COLO668 (cell line): ENCODE data around the gene MAPKAPK3.
A peak's percentile ranks its signal among the peaks of the same experiment; 100 is the strongest.

Experiments used
- DNase-seq: peaks from one replicate; lab custom pipeline; 2025; ENCODE audit not compliant: unreplicated experiment; lab: John Stamatoyannopoulos, UW

MAPKAPK3 gene

DNA sequence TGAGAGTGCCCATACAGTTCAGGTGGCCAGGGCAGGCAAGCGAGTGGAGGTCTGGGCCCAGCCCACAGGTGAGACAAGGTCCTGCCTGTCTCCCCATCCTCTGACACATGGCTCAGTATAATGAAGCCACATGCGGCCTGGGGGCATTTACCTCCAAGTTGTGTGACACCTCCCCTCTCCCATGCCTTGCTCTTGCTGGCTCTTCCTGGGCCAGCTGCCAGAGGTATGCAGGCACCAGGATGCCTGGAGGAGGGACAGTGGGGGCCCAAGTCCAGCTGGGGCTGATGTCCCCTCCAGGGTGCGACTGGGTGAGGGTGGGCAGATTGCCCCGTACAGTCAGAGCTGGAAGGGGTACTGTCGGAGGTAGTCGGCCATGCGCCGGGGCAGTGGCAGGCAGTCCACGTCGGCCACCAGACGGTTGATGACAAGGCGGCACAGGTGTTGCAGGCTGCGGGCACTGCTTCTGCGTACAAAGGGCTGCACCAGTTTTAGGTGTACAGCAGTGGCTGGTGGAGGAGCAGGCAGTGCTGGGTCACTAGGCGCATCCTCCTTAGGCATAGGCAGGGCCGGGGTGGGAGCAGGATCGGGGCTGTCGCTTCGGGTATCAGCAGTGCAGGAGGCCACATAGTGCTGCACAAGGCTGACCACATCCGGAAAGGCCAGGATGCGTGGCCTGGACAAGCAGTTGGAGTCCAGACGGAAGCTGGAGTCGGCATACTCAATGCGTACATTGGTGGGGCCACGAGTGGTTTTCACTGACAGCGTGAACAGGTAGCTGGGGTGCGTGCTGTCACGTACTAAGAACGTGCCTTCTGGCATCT is 9.5 kb upstream of the MAPKAPK3 start:
- DNase-seq, result no peak

DNA sequence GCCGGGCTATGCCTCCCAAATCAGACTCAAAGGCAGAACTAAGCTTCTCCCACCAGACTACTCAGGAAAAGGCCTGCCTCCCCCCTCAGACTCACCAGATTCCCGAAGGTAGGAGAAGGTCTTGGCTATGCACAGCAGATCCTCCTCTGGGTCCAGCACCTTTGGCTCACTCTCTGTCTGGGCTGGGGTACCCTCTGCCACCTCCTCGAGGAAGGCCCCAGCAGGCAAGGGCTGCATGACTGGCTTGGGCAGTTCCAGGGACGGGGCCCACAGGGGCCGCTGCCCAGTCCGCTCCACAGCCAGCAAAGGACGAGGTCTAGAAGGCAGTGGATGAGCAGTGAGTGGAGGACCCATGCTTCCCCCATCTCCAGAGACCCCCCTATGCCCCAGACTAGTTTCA is 8.7 kb upstream of the MAPKAPK3 start:
- DNase-seq, result no peak

- no peak for DNase-seq
Measured at GRCh38 chr3:50609071-50609762, 7.7 kb upstream of the MAPKAPK3 start.

- no peak for DNase-seq
Measured at GRCh38 chr3:50609763-50610085, 7.2 kb upstream of the MAPKAPK3 start.

DNA sequence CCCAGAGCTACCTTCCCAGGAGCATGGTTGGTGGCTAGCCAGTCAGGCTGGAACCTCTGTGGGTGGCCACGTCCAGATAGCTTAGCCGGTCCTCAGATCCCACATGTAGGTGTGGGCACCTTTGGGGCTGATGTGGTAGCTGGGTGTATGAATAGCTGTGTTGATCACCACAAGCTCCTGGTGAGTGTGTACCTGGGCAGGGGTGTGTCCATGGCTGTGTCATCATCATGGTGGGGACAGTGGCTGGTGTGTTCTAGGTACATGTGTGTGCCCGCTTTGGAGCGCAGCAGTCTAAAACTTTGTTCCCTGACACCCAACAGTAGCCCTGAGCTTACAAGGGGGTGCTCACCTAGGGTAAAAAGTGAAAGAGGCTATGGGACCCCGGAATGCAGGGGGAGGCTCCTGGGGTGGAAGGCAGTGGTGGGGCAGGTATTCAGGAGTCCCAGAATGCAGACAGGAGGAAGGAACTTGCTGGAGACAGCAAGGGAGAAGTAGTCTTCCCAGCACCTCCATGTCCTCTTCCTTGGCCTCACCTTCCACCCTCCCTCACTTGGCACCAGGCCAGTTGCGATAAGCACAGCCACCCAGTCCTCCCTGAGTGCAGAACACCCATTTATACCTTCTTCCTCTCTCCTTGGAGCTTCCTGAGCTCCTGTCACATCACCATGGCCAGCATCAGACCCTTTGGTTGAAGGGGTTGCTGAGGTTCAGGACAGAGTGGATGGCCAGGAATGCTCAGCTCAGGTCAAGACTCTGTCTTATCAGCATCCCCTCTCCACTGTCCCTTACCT is 6.6 kb upstream of the MAPKAPK3 start:
- peak; percentile 5 for DNase-seq

DNA sequence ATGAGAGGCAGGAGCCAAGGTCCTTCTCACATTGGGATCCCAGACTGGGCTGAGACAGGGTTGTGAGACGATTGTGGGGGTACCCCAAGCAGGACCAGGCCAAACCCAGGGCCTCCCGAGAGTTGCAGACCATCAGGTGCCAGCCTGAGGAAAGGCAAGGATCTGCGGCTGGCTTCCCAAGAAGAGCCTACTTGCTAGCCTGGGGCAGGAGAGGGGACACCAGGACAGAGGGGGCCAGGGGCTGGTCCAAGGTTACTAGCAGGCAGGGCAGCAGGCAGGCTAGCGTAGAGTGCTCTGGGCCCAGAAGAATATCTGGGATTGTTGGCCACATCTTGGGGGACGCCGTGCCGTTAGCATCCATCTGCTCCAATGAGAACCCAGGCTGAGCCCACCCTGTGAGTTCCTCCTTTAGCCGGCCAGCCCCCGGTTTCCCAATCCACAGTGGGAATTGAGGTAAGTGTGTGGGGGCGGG is 5.9 kb upstream of the MAPKAPK3 start:
- no peak for DNase-seq

GRCh38 chr3:50611464-50612233 is 5.3 kb upstream of the MAPKAPK3 start, which contains the start of gene CISH:
Gene CISH, minus strand, starts transcription at chr3:50611774. Its CDS starts 124 bp downstream, at chr3:50611650.
- peak; percentile 87 for DNase-seq

DNA sequence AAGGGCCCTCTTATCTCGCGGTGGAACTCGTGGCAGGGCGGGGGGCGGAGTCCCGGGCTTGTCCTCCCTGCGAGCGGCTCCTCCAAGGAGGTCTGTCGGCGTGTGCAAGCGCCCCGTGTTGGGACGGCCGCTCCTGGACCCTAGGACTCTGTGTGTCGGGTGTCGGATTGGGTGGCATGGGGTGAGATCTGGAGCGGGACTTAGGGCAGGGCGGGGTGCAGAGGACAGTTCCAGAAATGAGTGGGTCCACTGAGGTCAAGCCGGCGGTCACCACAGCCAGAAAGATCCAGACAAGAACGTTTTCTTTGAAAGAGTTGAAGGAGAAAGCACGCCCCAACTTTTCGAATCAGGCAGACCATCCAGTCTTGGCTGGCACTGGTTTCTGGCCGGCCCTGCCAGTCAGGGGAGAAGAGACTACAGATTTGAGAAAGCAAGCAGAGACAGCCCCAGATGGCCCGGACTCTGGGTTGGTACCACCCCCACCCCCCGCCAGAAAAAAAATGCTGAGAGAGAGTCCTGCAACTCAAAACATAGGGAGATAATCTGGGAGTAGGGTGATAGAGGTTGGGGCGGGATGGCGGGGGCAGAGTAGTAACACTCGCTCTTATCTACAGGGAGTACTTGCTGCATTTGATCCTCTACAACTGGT is 4.6 kb upstream of the MAPKAPK3 start:
- no peak for DNase-seq

GRCh38 chr3:50612970-50613846 is 3.7 kb upstream of the MAPKAPK3 start:
- no peak for DNase-seq

- no peak for DNase-seq
Measured at GRCh38 chr3:50615190-50615589, 1.8 kb upstream of the MAPKAPK3 start.

GRCh38 chr3:50616003-50616769 is 765 bp upstream of the MAPKAPK3 start:
- peak; percentile 72 for DNase-seq

DNA sequence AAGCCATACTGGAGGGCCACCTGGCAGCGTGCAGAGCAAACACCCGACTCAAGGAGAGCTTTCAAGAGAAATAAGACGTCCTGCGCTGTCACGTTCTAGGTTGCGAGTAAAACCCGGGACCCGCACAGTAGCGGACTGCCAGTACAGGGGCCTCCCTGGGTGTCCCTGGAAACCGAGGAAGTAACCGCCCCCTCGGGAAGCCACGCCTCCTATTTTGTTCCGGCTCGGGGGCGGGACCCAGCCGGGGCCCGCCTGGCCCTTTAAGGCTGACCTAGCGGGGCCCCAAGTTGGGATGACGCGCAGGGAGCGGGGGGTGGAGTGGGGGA is 218 bp upstream of the MAPKAPK3 start:
- peak; percentile 76 for DNase-seq

DNA sequence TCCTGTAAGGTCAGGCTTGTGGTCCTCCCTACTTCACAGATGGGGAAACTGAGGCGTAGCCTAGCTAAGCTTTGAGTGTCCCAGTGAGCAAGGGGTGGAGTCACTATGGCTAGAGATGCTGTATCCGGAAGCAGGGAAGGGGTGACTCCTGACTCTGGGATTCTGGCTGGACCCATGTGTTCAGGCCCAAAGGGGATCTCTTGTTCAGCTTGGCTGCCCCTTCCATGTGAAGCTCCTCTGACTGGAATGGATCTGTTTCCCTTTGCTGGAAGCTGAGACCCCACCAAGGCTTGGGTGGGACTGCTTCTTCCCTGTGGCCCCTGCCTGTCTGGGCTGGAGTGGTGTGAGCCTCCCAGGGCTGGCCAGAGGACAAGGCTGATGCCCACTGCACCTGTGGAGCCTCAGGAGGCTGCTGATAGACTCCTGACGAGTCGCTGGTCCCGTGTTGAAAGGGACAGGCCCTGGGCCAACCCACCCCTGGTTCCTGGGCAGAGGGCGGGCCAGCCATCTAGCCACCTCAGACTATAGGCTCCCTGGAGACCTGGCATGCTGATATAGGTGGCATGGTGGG is 1.0 kb downstream of the MAPKAPK3 start:
- no peak for DNase-seq

DNA sequence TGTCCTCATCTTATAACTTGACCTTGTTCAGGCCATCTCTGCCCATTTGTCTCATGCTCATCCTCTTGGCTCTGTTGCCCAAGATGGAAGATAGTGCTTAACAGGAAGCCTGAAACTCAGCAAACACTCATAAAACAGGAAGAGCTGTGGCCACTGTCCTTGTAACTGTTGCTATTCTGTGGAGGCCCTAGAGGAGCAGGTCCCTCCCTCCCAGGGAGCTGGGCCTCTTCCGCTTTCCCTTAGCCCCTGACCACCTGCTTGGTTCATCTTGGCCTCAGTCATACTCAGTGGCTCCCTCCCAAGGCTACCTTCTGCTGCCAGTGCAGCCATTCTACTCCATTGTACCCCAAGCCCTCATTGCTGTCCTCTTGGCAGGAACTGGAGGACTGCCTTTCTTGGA is 3.5 kb downstream of the MAPKAPK3 start:
- no peak for DNase-seq

DNA sequence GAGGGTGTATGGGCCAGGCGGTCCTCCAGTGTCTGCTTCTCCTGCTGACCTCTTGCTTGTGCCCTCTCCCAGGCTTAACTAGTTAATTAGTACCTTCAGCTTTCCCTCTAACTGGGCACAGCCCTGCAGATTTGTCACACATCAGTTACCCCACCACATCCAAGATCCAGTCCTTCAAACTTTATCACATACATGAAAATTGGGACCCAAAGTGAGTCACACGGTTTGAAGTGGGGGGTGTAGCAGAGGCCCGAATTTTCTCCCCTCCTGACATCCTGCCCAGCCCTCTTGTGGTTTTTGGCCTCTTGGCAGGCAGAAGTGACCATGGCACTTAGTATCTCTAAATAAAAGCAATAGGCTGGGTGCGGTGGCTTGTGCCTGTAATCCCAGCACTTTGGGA is 3.9 kb downstream of the MAPKAPK3 start:
- no peak for DNase-seq

GRCh38 chr3:50622881-50623280 is 5.9 kb downstream of the MAPKAPK3 start:
- no peak for DNase-seq

DNA sequence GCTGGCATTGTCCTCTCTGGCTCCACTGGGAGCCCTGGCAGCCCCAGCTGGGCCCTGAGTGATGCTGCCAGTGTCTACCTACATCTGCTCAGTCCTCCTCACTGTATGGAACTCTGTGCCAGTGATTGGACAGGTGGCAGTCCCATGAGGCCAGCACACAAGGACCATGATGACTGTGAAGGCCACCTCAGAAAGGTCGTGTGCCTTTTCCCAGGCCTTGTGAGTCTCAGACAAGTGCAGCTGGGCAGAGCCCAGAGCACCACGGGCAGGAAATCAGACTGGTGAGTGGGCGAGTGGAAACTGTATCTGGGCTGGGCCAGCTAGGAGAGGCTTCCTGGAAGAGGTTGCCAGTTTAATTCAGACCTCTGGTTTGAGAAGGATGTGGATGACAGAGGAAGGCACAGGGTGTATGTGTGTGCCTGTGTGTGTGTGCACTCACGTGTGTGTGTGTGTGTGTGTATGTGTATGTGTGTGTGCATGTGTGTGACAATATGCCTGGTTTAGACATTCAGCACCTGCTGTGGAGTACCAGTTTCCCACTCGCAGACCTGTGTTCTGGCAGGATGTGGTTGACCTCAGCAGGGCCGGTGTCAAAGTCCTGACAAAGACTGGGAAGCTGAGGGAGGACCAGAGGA is 7.0 kb downstream of the MAPKAPK3 start:
- DNase-seq, result peak; percentile 6

DNA sequence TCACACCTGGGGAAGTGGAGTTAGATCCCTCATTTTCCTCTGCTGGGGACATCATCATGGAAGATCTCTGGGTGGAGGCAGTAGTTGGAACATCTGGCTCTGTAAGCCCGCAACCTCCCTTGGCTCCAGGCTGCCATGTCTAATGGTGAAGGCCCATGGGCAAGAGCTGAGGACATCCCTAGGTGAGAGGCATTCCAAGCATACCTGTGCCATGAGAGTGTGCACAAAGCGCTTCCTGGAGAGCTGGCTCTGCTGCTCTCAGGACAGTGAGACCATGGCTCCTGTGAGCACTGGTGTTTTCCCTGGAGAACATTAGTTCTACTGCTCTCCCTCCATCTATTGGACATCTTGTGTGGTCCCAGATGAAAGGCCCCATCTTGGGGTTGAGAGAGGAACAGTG is 7.7 kb downstream of the MAPKAPK3 start:
- no peak for DNase-seq
